ENCODE data around the gene COL8A1. TPM values are rescaled to one million over a fixed set of nuclear protein-coding genes. Genes with fewer than 3 reads are reported as not detected.

Gene COL8A1
- total RNA-seq, 8 experiments from 2014 or later = 0.05 to 156 (median 2.5) TPM

DNA sequence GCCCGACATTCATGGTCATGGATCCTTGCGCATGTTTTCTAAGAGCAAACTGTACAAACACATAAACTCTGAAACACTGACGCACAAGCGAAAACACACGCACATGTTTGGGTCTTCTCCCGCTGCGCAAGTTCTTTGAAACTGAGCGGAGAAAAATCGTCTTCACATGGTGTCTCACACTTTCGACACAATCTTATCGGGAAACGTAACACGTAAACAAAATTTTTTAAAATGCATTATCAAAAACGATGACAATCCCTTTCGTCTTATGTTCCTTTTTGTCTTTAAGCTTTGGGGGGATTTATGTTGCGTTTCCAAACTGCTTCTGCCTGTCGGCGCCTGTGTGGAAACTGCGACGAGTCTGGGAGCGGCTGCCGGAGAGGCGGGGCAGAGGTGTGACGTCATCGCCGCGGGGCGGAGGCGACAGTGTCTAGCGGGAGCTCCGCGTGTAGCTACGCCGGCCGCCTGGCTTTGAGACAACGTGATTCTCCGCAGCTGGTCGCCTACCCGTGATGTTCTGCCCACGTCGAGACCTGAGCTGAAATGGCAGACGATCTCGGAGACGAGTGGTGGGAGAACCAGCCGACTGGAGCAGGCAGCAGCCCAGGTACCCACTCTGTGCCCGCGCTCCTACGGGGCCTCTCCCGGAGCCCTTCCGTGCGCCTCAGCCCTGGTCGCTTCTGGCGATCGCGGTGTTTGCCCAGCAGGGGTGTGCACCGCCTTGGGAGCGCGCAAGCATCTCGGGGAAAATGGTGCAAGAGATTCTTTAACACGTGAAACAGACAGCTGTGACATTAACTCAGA, 179.2 kb downstream of the COL8A1 start, which contains the start of gene CMSS1:
CMSS1 (plus strand) TSS at position 426 of the 804 bp plus-strand sequence.
- peak within 1 kb of the TSS; percentile 58 to 93 (median 85) for H3K4me3 ChIP-seq
- in situ Hi-C loops (cut with MboI; ENCODE audit: low pct_unique_long_range_greater_than_20kb in 2 of 9, low sequenced_read_pairs in 9 of 9, unreplicated experiment in 9 of 9) = no loop called here
- WGBS, 10 experiments = 0 to 2% (median 0%) methylated on average over 1 to 29 of the region's 60 CpGs; no CpG with 5 or more reads in 1 of the 10 experiments
- ATAC-seq (replicated peaks in 6 of 8) = peak; percentile 93 to 98 (median 97)
- peaks cover 5 to 13% of the 10 kb centered on the region in 2 donors for H3K4me1 ChIP-seq (replicated peaks in 1 of 2)
- H3K27ac ChIP-seq = peak within 1 kb of the TSS; percentile 93 to 96

DNA sequence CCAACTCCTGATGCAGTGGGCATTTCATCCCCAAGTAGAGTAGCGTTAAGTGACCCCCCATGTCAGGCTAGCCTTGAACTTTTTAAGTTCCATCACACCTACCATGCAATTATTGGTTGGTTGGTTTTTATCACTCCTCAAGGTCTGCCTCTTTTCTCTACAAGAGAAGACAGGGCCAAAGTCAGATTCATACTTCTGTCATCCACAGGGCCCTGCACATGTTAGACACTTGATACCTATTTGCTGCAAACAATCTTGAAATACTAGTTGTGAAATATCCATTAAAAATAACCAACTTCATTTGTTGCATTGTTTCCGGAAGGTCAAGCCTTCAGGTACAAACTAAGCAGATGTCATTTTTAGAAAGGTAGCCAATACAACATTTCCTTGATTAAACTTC, 180.4 kb downstream of the COL8A1 start:
- in situ Hi-C loops (cut with MboI; ENCODE audit: low pct_unique_long_range_greater_than_20kb in 2 of 9, low sequenced_read_pairs in 9 of 9, unreplicated experiment in 9 of 9) = no loop called here
- WGBS, 10 experiments = 57 to 100% (median 78%) methylated on average over 1 to 2 of the region's 2 CpGs; no CpG with 5 or more reads in 1 of the 10 experiments
- ATAC-seq (replicated peaks in 6 of 8) = no peak
- Histone ChIP-seq H3K4me3 (peak overlapping the region; percentile 58 to 93 (median 85)), H3K27ac (no peak overlapping the region), H3K4me1 (replicated peaks in 1 of 2) (peaks cover 5 to 13% of the 10 kb centered on the region in 2 donors)

DNA sequence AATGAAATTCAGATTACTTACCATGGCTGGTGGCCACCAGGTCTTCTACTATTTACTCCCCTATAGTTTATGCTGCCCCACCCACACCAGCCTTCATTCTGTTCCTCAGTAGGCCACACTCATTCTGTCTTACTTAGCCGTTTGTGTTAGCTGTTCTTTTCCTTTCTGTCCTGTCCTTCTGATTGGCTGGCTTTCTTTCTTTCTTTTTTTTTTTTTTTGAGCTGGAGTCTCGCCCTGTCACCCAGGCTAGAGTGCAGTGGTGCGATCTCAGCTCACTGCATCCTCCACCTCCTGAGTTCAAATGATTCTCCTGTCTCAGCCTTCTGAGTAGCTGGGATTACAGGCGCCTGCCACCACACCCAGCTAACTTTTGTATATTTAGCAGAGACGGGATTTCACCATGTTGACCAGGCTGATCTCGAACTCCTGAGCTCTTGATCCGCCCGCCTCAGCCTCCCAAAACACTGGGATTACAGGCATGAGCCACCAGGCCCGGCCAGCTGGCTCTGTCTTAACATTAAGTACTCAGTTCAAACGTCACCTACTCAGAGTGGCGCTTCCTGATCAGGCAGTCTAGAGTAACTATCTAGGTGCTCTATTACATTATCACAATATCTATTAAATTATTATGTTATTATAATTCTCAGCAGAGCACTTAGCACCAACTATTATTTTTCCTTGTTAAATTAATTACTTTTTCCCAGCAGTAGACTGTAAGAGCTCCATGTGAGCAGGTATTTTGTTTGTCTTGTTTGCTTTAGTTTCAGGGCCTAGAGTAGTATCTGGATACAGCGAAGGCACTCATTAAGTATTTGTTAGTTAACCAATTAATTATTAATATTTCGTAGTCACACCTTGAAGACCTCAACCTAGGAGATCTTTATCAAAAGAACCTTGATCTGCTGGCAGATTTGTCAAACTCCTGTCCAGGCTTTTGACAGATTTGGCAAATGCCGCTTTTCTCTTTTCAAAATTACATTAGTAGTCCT, 185.6 kb downstream of the COL8A1 start:
- ATAC-seq (replicated peaks in 6 of 8) = peak in 7 of 8 experiments; percentile 24 to 65 (median 35)
- in situ Hi-C loops (cut with MboI; ENCODE audit: low pct_unique_long_range_greater_than_20kb in 2 of 9, low sequenced_read_pairs in 9 of 9, unreplicated experiment in 9 of 9) = no loop called here
- Histone ChIP-seq H3K4me1 (replicated peaks in 1 of 2) (peaks cover under 1 to 9% of the 10 kb centered on the region in 2 donors), H3K4me3 (no peak overlapping the region), H3K27ac (no peak overlapping the region)
- 71 to 100% (median 83%) methylated on average over 2 to 12 of the region's 14 CpGs for WGBS, 10 experiments

DNA sequence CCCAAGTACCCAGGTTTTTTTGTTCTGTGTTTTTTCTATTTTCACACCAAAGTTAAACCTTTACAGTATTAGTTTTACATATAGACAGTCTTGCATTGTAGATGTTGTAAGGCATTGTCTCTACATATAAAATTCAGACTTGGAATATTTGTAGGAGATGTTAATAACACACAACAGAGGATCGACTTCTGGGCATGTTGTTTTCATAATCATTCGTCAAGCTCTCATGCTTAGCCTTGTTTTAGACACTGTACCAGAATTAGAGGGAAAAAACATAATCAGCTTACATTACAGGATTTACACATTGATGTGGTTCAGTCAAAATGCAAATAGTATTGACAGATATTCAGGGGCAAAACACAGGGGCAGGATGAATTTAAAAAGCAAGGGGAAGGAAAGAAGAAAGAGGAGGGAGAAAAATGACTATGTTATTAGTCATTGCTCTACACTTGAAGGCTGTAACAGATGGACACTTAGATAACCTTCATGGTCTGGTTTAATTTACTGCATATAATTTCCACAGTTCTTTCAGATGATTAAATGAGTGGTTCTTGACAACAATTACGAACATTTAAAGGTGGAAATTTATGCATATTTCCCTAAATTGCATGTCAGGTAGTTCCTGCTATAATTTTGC, 186.7 kb downstream of the COL8A1 start:
- Histone ChIP-seq H3K4me1 (replicated peaks in 1 of 2) (peaks cover 0 to 5% of the 10 kb centered on the region in 2 donors), H3K4me3 (no peak overlapping the region), H3K27ac (no peak overlapping the region)
- in situ Hi-C loops (cut with MboI; ENCODE audit: low pct_unique_long_range_greater_than_20kb in 2 of 9, low sequenced_read_pairs in 9 of 9, unreplicated experiment in 9 of 9) = loop anchor here in 6 of 9 experiments (25.0 kb wide), 3 partner anchors 237 to 762 kb away; partner anchors contain the start of gene TBC1D23 (in 4 of the 6)
- 0 to 100% (median 79%) methylated on average over 1 to 3 of the region's 3 CpGs for WGBS, 10 experiments
- ATAC-seq (replicated peaks in 6 of 8) = peak in 3 of 8 experiments; percentile 64 to 82 (median 77)

DNA sequence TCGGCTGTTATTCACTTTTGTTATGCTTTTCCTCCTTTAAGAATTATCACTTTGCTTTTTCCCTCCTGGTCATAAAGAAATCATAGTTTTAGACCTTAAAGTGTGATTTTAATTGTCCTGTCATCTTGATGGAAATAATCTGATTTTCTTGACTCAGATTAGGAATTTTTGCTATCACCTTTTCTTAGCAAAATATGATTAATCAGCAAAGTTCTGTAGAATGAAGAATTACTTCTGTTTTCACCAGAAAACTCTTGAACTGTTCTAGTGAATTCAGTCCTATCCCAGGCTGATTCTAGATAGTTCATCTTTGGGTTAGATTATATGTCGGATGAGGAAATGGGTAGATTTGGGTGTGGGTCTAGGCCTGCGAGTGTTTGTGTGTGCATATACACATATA, 191.4 kb downstream of the COL8A1 start:
- Histone ChIP-seq H3K4me1 (replicated peaks in 1 of 2) (peaks cover 0 to 5% of the 10 kb centered on the region in 2 donors), H3K4me3 (no peak overlapping the region), H3K27ac (no peak overlapping the region)
- WGBS, 10 experiments = 73 to 100% (median 100%) methylated on average over 2 to 3 of the region's 3 CpGs; no CpG with 5 or more reads in 1 of the 10 experiments
- no peak for ATAC-seq (replicated peaks in 6 of 8)
- in situ Hi-C loops (cut with MboI; ENCODE audit: low pct_unique_long_range_greater_than_20kb in 2 of 9, low sequenced_read_pairs in 9 of 9, unreplicated experiment in 9 of 9) = loop anchor here in 7 of 9 experiments (10.0 to 25.0 kb wide), 6 partner anchors 232 to 757 kb away; partner anchors contain the start of gene TBC1D23 (in 5 of the 7)

DNA sequence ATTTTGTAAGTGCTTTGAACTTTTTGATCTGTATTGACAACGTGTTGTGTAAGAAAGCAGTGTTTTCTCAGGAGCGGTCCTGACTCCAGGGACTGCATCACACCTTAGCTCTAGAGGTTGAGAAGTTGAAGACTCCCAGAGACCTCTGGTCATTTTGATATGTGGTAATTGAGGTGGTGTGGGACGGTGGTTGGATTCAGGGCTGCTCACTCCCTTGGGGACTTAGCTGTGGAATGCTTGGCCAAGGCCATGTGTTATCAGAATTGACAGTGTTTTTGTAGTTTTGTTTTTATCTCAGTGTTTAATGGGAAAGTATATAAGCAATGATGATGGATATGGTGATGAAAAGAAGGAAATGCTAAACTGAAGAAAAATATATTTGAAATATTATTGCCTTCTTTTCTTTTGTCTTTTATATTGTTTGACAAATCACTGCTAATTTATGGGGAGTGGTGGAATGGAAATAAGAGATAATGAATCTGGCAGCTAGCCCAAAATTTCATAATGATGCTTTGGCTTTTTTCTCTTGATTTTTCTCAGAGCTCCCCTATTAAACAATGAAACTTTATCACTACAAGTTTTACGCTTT, 195.3 kb downstream of the COL8A1 start:
- WGBS, 10 experiments = 36 to 100% (median 88%) methylated on average over 1 to 4 of the region's 4 CpGs
- H3K4me1 ChIP-seq (replicated peaks in 1 of 2) = peaks cover 2 to 5% of the 10 kb centered on the region in 2 donors
- in situ Hi-C loops (cut with MboI; ENCODE audit: low pct_unique_long_range_greater_than_20kb in 2 of 9, low sequenced_read_pairs in 9 of 9, unreplicated experiment in 9 of 9) = loop anchor here in 7 of 9 experiments (10.0 to 25.0 kb wide), 6 partner anchors 229 to 754 kb away; partner anchors contain the start of gene TBC1D23 (in 5 of the 7)
- no peak overlapping the region for H3K4me3 ChIP-seq
- no peak overlapping the region for H3K27ac ChIP-seq
- ATAC-seq (replicated peaks in 6 of 8) = no peak

DNA sequence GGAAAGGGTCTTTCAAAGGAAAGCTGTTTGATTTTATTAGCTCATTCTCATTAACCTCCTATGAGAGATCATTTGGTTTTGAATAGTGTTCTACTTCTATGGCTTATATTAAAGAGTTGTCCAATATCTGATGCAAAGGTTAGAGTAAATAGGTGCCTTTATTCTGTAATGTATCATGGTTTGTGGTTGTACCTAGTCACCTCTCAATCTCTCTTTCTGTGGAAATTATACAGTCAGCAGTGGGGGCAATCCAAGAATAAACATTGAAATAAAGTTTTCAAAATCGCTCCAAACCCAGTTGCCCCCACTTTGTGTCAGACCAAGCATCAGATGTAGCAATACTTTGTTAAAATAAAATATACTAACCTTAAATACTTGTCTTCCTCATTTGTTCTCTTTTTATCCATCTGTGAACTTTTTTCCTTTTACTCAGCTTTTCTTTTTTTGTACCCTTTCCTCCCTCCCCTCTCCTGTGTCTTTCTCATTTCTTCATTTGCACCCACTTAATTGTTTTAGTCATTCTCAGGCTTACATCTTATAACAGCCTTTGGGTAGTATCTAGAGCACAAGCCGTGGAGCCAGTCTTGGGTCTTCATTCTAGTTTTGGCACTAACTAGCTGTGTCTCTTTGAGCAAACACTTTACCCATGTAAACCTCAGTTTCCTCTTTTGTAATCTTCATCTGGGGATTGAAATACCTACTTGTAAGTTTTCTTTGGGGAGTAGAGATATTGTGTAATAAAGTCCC, 196.0 kb downstream of the COL8A1 start:
- 92 to 100% (median 100%) methylated on average over 1 to 2 of the region's 2 CpGs for WGBS, 10 experiments

DNA sequence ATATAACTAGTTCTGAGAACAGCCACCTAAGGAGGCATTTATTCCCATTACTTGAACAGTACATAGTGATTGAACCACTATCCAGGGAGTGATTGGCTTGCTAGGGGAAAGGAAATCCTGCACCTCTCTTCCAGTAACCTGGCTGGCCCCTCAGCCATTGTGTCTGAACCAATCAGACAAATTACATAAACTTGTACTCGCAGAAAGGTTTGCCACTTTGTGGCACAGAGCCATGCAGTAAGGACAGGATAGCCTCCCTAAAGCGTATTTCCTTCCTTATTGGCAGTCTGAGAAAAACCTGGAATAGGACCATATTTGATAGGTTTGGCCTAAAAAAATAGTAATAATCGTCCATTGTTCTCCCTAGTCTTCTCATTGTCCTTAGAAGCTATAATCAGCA, 198.3 kb downstream of the COL8A1 start:
- in situ Hi-C loops (cut with MboI; ENCODE audit: low pct_unique_long_range_greater_than_20kb in 2 of 9, low sequenced_read_pairs in 9 of 9, unreplicated experiment in 9 of 9) = loop anchor here in 7 of 9 experiments (10.0 to 25.0 kb wide), 6 partner anchors 226 to 751 kb away; partner anchors contain the start of gene TBC1D23 (in 5 of the 7)
- 82 to 100% (median 100%) methylated on average over 1 to 3 of the region's 3 CpGs; no CpG with 5 or more reads in 1 of the 10 experiments for WGBS, 10 experiments
- no peak for ATAC-seq (replicated peaks in 6 of 8)

More for the DNA sequence above, 196.0 kb downstream of the COL8A1 start:
- Histone ChIP-seq H3K4me1 (replicated peaks in 1 of 2) (peaks cover 2 to 5% of the 10 kb centered on the region in 2 donors), H3K27ac (no peak overlapping the region), H3K4me3 (no peak overlapping the region)
- no peak for ATAC-seq (replicated peaks in 6 of 8)
- in situ Hi-C loops (cut with MboI; ENCODE audit: low pct_unique_long_range_greater_than_20kb in 2 of 9, low sequenced_read_pairs in 9 of 9, unreplicated experiment in 9 of 9) = loop anchor here in 7 of 9 experiments (10.0 to 25.0 kb wide), 6 partner anchors 228 to 753 kb away; partner anchors contain the start of gene TBC1D23 (in 5 of the 7)

DNA sequence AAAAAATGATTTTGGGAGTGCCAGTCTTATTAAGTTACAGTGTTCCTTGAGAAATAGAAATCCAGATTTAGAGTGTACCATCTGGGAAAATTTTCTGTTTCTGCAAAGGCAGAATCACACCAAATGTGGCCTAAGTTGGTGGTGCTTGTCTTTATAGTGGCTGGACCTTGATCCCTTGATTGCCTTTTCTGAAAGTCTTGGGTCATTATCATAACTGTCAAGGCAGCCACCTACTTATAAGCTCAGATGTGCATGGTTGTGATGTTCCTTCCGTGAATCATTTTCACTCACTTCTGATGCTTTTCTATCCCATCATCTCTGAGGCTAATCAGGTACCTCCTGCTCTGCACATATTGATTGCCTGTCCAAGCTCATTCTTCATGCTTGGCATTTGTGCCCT, 199.3 kb downstream of the COL8A1 start:
- Histone ChIP-seq H3K4me3 (no peak overlapping the region), H3K27ac (no peak overlapping the region), H3K4me1 (replicated peaks in 1 of 2) (peaks cover 2 to 5% of the 10 kb centered on the region in 2 donors)
- WGBS, 10 experiments = 100% methylated on average over 1 of the region's 1 CpG; no CpG with 5 or more reads in 8 of the 10 experiments
- in situ Hi-C loops (cut with MboI; ENCODE audit: low pct_unique_long_range_greater_than_20kb in 2 of 9, low sequenced_read_pairs in 9 of 9, unreplicated experiment in 9 of 9) = loop anchor here in 7 of 9 experiments (10.0 to 25.0 kb wide), 6 partner anchors 225 to 750 kb away; partner anchors contain the start of gene TBC1D23 (in 5 of the 7)
- ATAC-seq (replicated peaks in 6 of 8) = no peak

More for the DNA sequence above, 198.3 kb downstream of the COL8A1 start:
- Histone ChIP-seq H3K27ac (no peak overlapping the region), H3K4me3 (no peak overlapping the region), H3K4me1 (replicated peaks in 1 of 2) (peaks cover 2 to 5% of the 10 kb centered on the region in 2 donors)

DNA sequence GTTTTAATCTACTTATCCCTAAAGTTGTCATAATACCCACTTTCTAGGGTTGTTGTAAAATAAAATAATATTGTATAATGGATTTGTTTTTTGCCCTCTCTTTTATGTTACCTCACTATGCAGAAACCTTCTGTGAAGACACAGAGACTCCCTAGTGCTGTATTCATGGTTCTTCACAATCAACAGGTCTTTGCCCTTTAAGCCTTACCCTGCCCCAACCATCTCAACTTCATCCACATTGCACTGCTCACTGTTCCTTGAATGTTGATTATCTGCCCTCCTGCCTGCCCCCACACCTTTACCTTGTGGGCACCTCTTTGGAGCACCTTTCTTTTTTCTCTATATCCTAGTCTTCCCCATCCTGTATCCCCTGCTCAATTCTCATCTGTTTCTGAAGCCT, 200.4 kb downstream of the COL8A1 start:
- no peak for ATAC-seq (replicated peaks in 6 of 8)
- peaks cover 6 to 8% of the 10 kb centered on the region in 2 donors for H3K4me1 ChIP-seq (replicated peaks in 1 of 2)
- in situ Hi-C loops (cut with MboI; ENCODE audit: low pct_unique_long_range_greater_than_20kb in 2 of 9, low sequenced_read_pairs in 9 of 9, unreplicated experiment in 9 of 9) = loop anchor here in 7 of 9 experiments (10.0 to 25.0 kb wide), 6 partner anchors 224 to 749 kb away; partner anchors contain the start of gene TBC1D23 (in 5 of the 7)
- H3K27ac ChIP-seq = no peak overlapping the region
- H3K4me3 ChIP-seq = no peak overlapping the region

DNA sequence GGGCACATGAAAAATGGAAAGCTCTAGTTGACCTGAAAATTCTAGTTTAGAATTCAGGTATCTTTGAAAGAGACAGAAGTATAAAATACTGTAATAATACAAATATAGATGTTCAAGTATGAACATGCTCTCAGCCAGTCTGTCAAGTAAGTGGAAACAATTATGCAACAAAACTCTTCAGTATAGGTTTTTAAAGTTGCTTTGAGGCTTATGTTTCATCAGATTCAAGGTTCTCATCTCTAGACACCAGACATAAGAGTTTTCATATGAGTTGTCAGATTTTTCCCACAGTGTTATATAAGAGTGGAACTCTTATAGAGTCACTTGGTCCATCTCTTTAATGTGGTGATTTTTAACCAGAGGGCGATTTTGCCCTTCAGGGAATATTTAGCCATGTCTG, 201.2 kb downstream of the COL8A1 start:
- no peak for ATAC-seq (replicated peaks in 6 of 8)
- WGBS, 10 experiments = 54 to 100% (median 94%) methylated on average over 1 of the region's 1 CpG; no CpG with 5 or more reads in 2 of the 10 experiments
- no peak overlapping the region for H3K4me3 ChIP-seq
- in situ Hi-C loops (cut with MboI; ENCODE audit: low pct_unique_long_range_greater_than_20kb in 2 of 9, low sequenced_read_pairs in 9 of 9, unreplicated experiment in 9 of 9) = loop anchor here in 8 of 9 experiments (10.0 to 25.0 kb wide), 6 partner anchors 223 to 748 kb away; partner anchors contain the start of gene TBC1D23 (in 5 of the 8)
- no peak overlapping the region for H3K27ac ChIP-seq
- H3K4me1 ChIP-seq (replicated peaks in 1 of 2) = peaks cover 8 to 10% of the 10 kb centered on the region in 2 donors

Measured in motor neuron (in vitro differentiated cells).